A673 (cell line): ENCODE data around the gene FBLN2. TPM values are rescaled to one million over a fixed set of nuclear protein-coding genes. Genes with fewer than 3 reads are reported as not detected.

Source experiments
- BruUV-seq: library from RNA; stranded (reverse); fragments of 400-500 nt; replicated peaks from 2 replicates; lab custom pipeline; 2021; lab: Mats Ljungman, UMichigan
- CTCF ChIA-PET: fragments of 300-600 bp; sonication (Branson Sonifier 250); formaldehyde crosslinking; loops from one replicate; lab custom pipeline; 2022; ENCODE audit warnings: antibody characterized with exemption; lab: Charles Lee
- POLR2A ChIA-PET: fragments of 300-600 bp; sonication (Branson Sonifier 250); formaldehyde crosslinking; loops from one replicate; lab custom pipeline; 2022; ENCODE audit warnings: antibody characterized with exemption; ENCODE audit not compliant: low non-redundant PET; lab: Charles Lee
- DNase-seq: peaks from one replicate; pipeline ENCODE4 v3.0.0-alpha.2; 2015; ENCODE audit warnings: low spot score
- H3K27ac ChIP-seq: fragments of 200-600 bp; sonication (generic); 2 replicates; pipeline ENCODE4 v1.5.1; 2016; ENCODE audit warnings: mixed run types, low read depth, mild to moderate bottlenecking, mixed read lengths, antibody characterized with exemption, low read length; ENCODE audit not compliant: poor library complexity, severe bottlenecking
- H3K27me3 ChIP-seq: fragments of 200-600 bp; sonication (generic); replicated peaks from 2 replicates; pipeline ENCODE4 v1.6.1; 2017; ENCODE audit warnings: mixed run types, low read depth, mild to moderate bottlenecking, mixed read lengths, antibody characterized with exemption, low read length; ENCODE audit not compliant: insufficient read depth, poor library complexity
- H3K36me3 ChIP-seq: fragments of 200-600 bp; sonication (generic); 2 replicates; pipeline ENCODE4 v1.6.1; 2016; ENCODE audit warnings: mixed run types, mild to moderate bottlenecking, mixed read lengths, antibody characterized with exemption, low read length; ENCODE audit not compliant: insufficient read depth, poor library complexity, severe bottlenecking
- H3K4me1 ChIP-seq: fragments of 200-600 bp; sonication (generic); 2 replicates; pipeline ENCODE4 v1.6.1; 2017; ENCODE audit warnings: mixed run types, mild to moderate bottlenecking, mixed read lengths, antibody characterized with exemption, low read length; ENCODE audit not compliant: insufficient read depth, poor library complexity, severe bottlenecking
- H3K4me3 ChIP-seq: fragments of 200-600 bp; sonication (generic); 2 replicates; pipeline ENCODE4 v1.5.1; 2016; ENCODE audit warnings: low read depth, mixed run types, mild to moderate bottlenecking, mixed read lengths, low read length; ENCODE audit not compliant: poor library complexity, severe bottlenecking
- H3K9me3 ChIP-seq: fragments of 200-600 bp; sonication (generic); 2 replicates; pipeline ENCODE4 v1.6.1; 2016; ENCODE audit warnings: mixed run types, low read depth, mild to moderate bottlenecking, mixed read lengths, antibody characterized with exemption, low read length; ENCODE audit not compliant: poor library complexity, severe bottlenecking
- CTCF ChIP-seq: fragments of 300-800, 200-600 bp; sonication (generic); conservative IDR thresholded peaks from 2 replicates; pipeline ENCODE4 v1.5.1; 2017; ENCODE audit warnings: low read depth, mild to moderate bottlenecking, antibody characterized with exemption, low read length, moderate library complexity, mixed read lengths
- EZH2 ChIP-seq: fragments of 200-600 bp; sonication (generic); IDR thresholded peaks from 2 replicates; pipeline ENCODE4 v1.6.1; 2017; ENCODE audit warnings: borderline replicate concordance, low read depth, mild to moderate bottlenecking, mixed read lengths, antibody characterized with exemption, low read length; ENCODE audit not compliant: poor library complexity, severe bottlenecking
- intact Hi-C: fragments of 100-400 bp; cut with micrococcal nuclease; formaldehyde crosslinking; loops from one replicate; pipeline ENCODE4 v1.10.0; 2022; ENCODE audit not compliant: unreplicated experiment
- total RNA-seq: library from RNA; stranded (reverse); gene quantifications from 2 replicates; pipeline ENCODE4 v1.2.3, GENCODE V29; 2021

The FBLN2 gene
- total RNA-seq, 1 experiment from 2014 or later: 0.71 TPM

GRCh38 chr3:13648060-13649001 is 99.4 kb downstream of the FBLN2 start:
- CTCF ChIA-PET: interaction anchor here (0.5 to 5.6 kb wide), 6 partner anchors 9 to 238 kb away, joined by 3 to 99 read pairs (median 4); no protein-coding TSS in a partner anchor

DNA sequence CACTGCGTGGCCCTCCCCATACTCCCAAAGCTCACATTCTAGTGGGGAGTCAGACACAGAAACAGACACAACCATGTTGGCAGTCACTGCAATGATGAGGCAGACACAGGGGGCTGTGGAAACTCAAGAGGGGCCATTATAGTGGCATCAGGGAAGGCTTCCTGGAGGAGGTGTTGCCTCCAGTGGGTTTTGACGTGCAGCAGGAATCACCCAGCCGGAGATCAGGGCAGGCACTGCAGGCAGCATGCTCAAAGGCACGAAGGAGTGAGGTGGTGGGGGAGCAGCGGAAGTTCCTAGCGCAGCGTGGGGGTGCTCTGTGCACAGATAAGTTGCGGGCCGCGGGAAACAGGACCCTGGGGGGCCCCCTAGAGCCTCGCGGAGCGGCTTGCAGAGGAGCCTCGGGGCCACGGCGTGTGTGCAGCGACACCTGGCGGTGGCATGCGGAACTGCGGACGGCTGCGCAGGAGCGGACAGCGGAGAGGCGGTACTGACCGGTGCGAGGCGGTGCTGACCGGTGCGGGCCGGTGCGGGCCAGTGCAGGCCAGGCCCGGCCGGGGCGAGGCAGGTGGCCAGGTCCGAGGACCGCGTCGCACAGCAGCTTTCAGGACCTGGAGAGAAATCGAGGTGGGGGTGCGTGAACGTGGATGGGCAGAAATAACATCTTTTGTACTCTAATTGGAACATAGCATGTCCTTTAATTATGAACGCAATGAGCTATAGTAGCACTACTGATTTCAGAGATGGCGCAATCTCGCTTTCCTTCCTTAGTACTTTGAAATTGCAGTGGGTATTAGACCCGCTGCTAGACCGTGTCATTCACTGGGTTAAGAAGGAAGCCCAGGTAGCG is 101.5 kb downstream of the FBLN2 start:
- H3K36me3 ChIP-seq: no peaks in the 10 kb centered on the region
- H3K9me3 ChIP-seq: no peaks in the 10 kb centered on the region
- ChIA-PET CTCF (interaction anchor here (0.6 to 5.6 kb wide), 3 partner anchors 154 to 623 kb away, joined by 4 to 99 read pairs (median 5); no protein-coding TSS in a partner anchor), POLR2A (no interaction called here)
- intact Hi-C loops: no loop called here
- peaks cover 7% of the 10 kb centered on the region for H3K4me1 ChIP-seq
- no peak overlapping the region for H3K4me3 ChIP-seq
- peaks cover under 1% of the 10 kb centered on the region for H3K27me3 ChIP-seq
- H3K27ac ChIP-seq: no peak overlapping the region
- BruUV-seq: no TSS peak
- DNase-seq: peak; percentile 70
- TF ChIP-seq EZH2: no peak
- TF ChIP-seq CTCF: peak; percentile 99

More at GRCh38 chr3:13648060-13649001, 99.4 kb downstream of the FBLN2 start:
- H3K9me3 ChIP-seq: no peaks in the 10 kb centered on the region
- H3K27ac ChIP-seq: no peak overlapping the region
- POLR2A ChIA-PET: interaction anchor here (0.7 kb wide), 1 partner anchor 148 kb away, joined by 3 read pairs; no protein-coding TSS in a partner anchor
- DNase-seq: peak; percentile 82
- BruUV-seq: no TSS peak
- no peaks in the 10 kb centered on the region for H3K36me3 ChIP-seq
- H3K4me3 ChIP-seq: no peak overlapping the region
- intact Hi-C loops: loop anchor here (1.0 to 2.0 kb wide), 2 partner anchors 152 to 556 kb away; no protein-coding TSS in a partner anchor
- H3K27me3 ChIP-seq: no peaks in the 10 kb centered on the region
- TF ChIP-seq CTCF (peak; percentile 98), EZH2 (no peak)
- peaks cover 7% of the 10 kb centered on the region for H3K4me1 ChIP-seq

- POLR2A ChIA-PET: no interaction called here
- DNase-seq: no peak
- BruUV-seq: no TSS peak
- intact Hi-C loops: no loop called here
- no peak overlapping the region for H3K4me3 ChIP-seq
- peaks cover 7% of the 10 kb centered on the region for H3K4me1 ChIP-seq
- TF ChIP-seq CTCF (no peak), EZH2 (no peak)
- CTCF ChIA-PET: no interaction called here
- H3K27ac ChIP-seq: no peak overlapping the region
- no peaks in the 10 kb centered on the region for H3K36me3 ChIP-seq
- H3K9me3 ChIP-seq: no peaks in the 10 kb centered on the region
- peaks cover 7% of the 10 kb centered on the region for H3K27me3 ChIP-seq
Observed at GRCh38 chr3:13651057-13651400, 102.1 kb downstream of the FBLN2 start.
